Mucosa of descending colon (tissue), 3 donors: ENCODE results near the gene CNOT6L. TPM values are rescaled to one million over a fixed set of nuclear protein-coding genes. Genes with fewer than 3 reads are reported as not detected.
A peak's percentile ranks its signal among the peaks of the same experiment; 100 is the strongest.
"Not testable (repeated sequence)": the region's sequence is repeated elsewhere in the genome, so short reads cannot be mapped to it uniquely, and the experiment has no call there.

ENCODE experiments used
- ATAC-seq: fragments of 200-7000 bp; cut with Tn5 transposase; one replicate; pipeline ENCODE4 v1.9.1; 2020; ENCODE audit warnings: mild to moderate bottlenecking, moderate library complexity
- DNase-seq, 3 donors: peaks; one replicate each; pipeline ENCODE4 v3.0.0-alpha.2; 2020
- H3K36me3 ChIP-seq: fragments of 200-600 bp; one replicate; pipeline ENCODE4 v1.8.0; 2021; ENCODE audit warnings: low read depth, mild to moderate bottlenecking
- H3K4me1 ChIP-seq: fragments of 200-600 bp; one replicate; pipeline ENCODE4 v1.8.0; 2021; ENCODE audit warnings: low read depth, mild to moderate bottlenecking
- H3K4me3 ChIP-seq: fragments of 200-600 bp; one replicate; pipeline ENCODE4 v1.8.0; 2021; ENCODE audit warnings: mild to moderate bottlenecking
- H3K9me3 ChIP-seq: fragments of 200-600 bp; one replicate; pipeline ENCODE4 v1.8.0; 2021; ENCODE audit warnings: mild to moderate bottlenecking
- CTCF ChIP-seq: fragments of 200-600 bp; IDR thresholded peaks from one replicate; pipeline ENCODE4 v1.8.0; 2022; ENCODE audit warnings: antibody characterized with exemption, mild to moderate bottlenecking
- intact Hi-C, 2 donors: fragments of 100-400 bp; cut with DNase I in 1 of 2; cut with micrococcal nuclease in 1 of 2; formaldehyde crosslinking; loops; one replicate each; pipeline versions ENCODE4 v1.11.0 to v1.11.1; 2022; cut with DNase I, micrococcal nuclease
- long read RNA-seq, 2 donors: library from polyadenylated mRNA; unstranded; transcript quantifications; one replicate each; pipeline ENCODE4 v2.0.0, GENCODE V29; 2019 to 2021
- total RNA-seq, 3 donors: library from RNA; stranded (reverse); fragmentation: NEBNext Ultra II Directional in 2 of 3; extraction: Animal tissue kit (Norgen Biotek cat#: 25700) in 2 of 3; gene quantifications; one replicate each; pipeline versions ENCODE4 v1.2.1 to v1.2.4, GENCODE V29; 2021 to 2023
- donor health status: DM: no; HTN: no; CAD: no; lungs with moderate emphysema.
- donor health status: DM: no; HTN: no; CAD: no.
- donor health status: DM: no; HTN: yes; CAD: no.

Gene CNOT6L
- total RNA-seq: 10 to 100 TPM; 38.5 to 51.0 (median 42.7) TPM
- long read RNA-seq, donor 1, full-length matches to known transcripts: 9 of 16 reads
- long read RNA-seq, donor 1, partial matches to known transcripts: 0 of 16 reads
- long read RNA-seq, donor 1, other reads (novel, unspliced or antisense): 7 of 16 reads
- long read RNA-seq, donor 2, partial matches to known transcripts: 0 of 1 reads
- long read RNA-seq, donor 2, other reads (novel, unspliced or antisense): 1 of 1 reads

- DNase-seq: peak; percentile 77 to 89 (median 84)
- Histone ChIP-seq H3K36me3 (no peaks in the 10 kb centered on the region), H3K9me3 (no peaks in the 10 kb centered on the region), H3K4me1 (peaks cover 29% of the 10 kb centered on the region), H3K4me3 (peak within 1 kb of the TSS; percentile 73)
- TF ChIP-seq CTCF: no peak
- ATAC-seq: peak; percentile 72
- intact Hi-C loops: no loop called here
Observed at GRCh38 chr4:77818602-77819403, at the start of gene CNOT6L. TSS of gene CNOT6L (minus strand) at chr4:77819368. CDS start at chr4:77819308, 60 bp downstream.

- H3K9me3 ChIP-seq: no peaks in the 10 kb centered on the region
- DNase-seq (no peak), ATAC-seq (no peak)
- no peak overlapping the region for H3K4me3 ChIP-seq
- intact Hi-C loops: no loop called here
- TF ChIP-seq CTCF: no peak
- peaks cover 9% of the 10 kb centered on the region for H3K4me1 ChIP-seq
- no peaks in the 10 kb centered on the region for H3K36me3 ChIP-seq
Observed at GRCh38 chr4:77865259-77865658, 46.1 kb upstream of the CNOT6L start.

GRCh38 chr4:77863341-77863740 is 44.2 kb upstream of the CNOT6L start:
- peak in 2 of 3 donors; percentile 21 to 36 for DNase-seq
- H3K4me1 ChIP-seq, intact Hi-C loops, ATAC-seq, H3K36me3 ChIP-seq, H3K9me3 ChIP-seq: not testable (repeated sequence)
- H3K4me3 ChIP-seq: peak overlapping the region; percentile 45

- Histone ChIP-seq H3K9me3 (no peaks in the 10 kb centered on the region), H3K4me1 (peaks cover 9% of the 10 kb centered on the region), H3K4me3 (peak within 1 kb of the TSS; percentile 45), H3K36me3 (no peaks in the 10 kb centered on the region)
- TF ChIP-seq CTCF: no peak
- ATAC-seq: peak; percentile 97
- intact Hi-C loops: no loop called here
- DNase-seq: peak; percentile 85 to 93 (median 90)
Observed at GRCh38 chr4:77862478-77863216, 43.5 kb upstream of the CNOT6L start, which contains the start of gene MRPL1. TSS of gene MRPL1 (plus strand) at chr4:77862830. CDS start at chr4:77862849, 19 bp downstream.

- no peak overlapping the region for H3K4me3 ChIP-seq
- no peak for ATAC-seq
- TF ChIP-seq CTCF: no peak
- intact Hi-C loops: no loop called here
- H3K36me3 ChIP-seq: no peaks in the 10 kb centered on the region
- DNase-seq: no peak
- no peaks in the 10 kb centered on the region for H3K9me3 ChIP-seq
- H3K4me1 ChIP-seq: peaks cover 9% of the 10 kb centered on the region
Observed at GRCh38 chr4:77861495-77861894, 42.3 kb upstream of the CNOT6L start.
